GM19239 (cell line): ENCODE results near the gene MEA1.

Experiments
- DNase-seq: peaks from one replicate; pipeline ENCODE4 v3.0.0; 2011; ENCODE audit warnings: low spot score; ENCODE audit not compliant: insufficient read length
- FAIRE-seq: peaks from 2 replicates; lab custom pipeline; 2011; peaks lifted over from hg19 to GRCh38; lab: Jason Lieb, UNC

MEA1 gene

GRCh38 chr6:43040542-43041257 is 27.0 kb upstream of the MEA1 start:
- DNase-seq (no peak), FAIRE-seq (no peak)

DNA sequence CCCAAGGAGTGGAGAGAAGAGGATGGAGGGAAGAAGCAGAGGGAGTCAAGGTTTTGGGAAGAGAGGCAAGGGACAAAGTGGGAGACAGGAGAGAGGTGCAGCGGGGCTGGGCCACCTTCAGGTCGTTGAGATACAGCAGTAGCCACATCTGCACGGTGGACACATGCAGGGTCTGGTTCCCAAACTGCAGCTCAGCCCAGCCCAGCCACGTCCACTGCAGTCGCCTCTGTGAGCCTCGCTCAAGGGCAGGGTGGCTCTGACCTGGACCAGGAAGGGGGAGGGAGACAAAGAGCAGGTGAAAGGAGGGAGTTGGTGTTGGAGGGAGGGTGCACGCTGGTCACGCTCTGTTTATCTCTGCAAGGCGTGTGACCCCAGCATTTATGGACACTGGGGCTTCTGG is 25.0 kb upstream of the MEA1 start:
- no peak for FAIRE-seq

GRCh38 chr6:43037706-43038105 is 24.0 kb upstream of the MEA1 start:
- DNase-seq (no peak), FAIRE-seq (no peak)

More for the DNA sequence above, 25.0 kb upstream of the MEA1 start:
- no peak for DNase-seq

- DNase-seq (no peak), FAIRE-seq (no peak)
These were observed 23.5 kb upstream of the MEA1 start for GRCh38 chr6:43037197-43037596.

DNA sequence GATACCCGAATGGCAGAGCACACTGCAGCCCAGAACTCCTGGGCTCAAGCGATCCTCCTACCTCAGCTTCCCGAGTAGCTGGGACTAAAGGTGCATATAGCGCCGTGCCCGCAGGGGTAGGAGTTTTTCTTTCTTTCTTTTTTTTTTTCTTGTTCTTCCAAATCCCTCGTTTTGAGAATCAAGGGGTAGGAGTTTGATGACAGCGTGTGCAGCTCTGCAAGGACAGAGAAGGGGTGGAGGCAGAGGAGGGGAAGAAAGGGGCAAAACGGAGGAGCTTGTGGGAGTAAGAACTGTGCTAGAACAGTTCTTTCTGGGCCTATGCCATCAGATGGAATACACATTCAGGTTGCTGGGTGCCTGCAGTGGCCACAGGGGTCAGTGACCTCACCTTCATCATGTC is 23.0 kb upstream of the MEA1 start:
- FAIRE-seq (no peak), DNase-seq (no peak)

GRCh38 chr6:43035495-43036194 is 21.9 kb upstream of the MEA1 start:
- FAIRE-seq (no peak), DNase-seq (no peak)

GRCh38 chr6:43034190-43034525 is 20.4 kb upstream of the MEA1 start:
- no peak for FAIRE-seq
- no peak for DNase-seq

GRCh38 chr6:43033496-43034189 is 19.9 kb upstream of the MEA1 start:
- DNase-seq (no peak), FAIRE-seq (no peak)

GRCh38 chr6:43032326-43032725 is 18.6 kb upstream of the MEA1 start:
- no peak for DNase-seq
- FAIRE-seq = no peak

DNA sequence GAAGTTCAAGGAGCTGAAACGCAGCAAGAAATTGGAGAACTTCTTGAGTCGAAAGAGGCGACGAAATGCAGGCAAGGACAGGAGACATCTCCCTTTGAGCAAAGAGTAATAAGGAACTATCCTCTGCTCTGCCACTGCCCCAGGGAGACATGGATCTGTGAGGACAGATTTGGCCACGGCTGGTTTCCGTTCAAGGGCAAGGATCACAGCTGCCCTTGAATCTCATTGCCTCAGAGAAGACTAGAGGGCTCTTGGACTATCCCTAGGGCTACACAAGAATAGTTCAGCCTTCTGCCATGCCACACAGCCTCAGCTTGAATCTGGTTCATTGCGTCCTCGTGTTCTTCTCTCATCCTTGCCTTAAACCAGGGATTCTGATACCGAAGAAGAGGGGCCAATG is 15.4 kb upstream of the MEA1 start:
- DNase-seq (no peak), FAIRE-seq (no peak)

DNA sequence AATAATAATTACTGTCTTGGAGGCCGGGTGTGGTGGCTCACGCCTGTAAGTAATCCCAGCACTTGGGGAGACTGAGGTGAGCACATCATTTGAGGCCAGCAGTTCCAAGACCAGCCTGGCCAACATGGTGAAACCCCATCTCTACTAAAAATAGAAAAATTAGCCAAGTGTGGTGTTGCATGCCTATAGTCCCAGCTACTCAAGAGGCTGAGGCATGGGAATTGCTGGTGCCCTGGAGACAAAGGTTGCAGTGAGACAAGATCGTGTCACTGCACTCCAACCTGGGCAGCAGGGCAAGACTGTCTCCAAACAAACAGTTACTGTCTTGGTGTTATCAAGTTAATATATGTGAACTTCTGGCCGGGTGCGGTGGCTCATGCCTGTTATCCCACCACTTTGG is 12.6 kb upstream of the MEA1 start:
- DNase-seq (no peak), FAIRE-seq (no peak)

- no peak for FAIRE-seq
These were observed 10.7 kb upstream of the MEA1 start for GRCh38 chr6:43024436-43024835.

DNA sequence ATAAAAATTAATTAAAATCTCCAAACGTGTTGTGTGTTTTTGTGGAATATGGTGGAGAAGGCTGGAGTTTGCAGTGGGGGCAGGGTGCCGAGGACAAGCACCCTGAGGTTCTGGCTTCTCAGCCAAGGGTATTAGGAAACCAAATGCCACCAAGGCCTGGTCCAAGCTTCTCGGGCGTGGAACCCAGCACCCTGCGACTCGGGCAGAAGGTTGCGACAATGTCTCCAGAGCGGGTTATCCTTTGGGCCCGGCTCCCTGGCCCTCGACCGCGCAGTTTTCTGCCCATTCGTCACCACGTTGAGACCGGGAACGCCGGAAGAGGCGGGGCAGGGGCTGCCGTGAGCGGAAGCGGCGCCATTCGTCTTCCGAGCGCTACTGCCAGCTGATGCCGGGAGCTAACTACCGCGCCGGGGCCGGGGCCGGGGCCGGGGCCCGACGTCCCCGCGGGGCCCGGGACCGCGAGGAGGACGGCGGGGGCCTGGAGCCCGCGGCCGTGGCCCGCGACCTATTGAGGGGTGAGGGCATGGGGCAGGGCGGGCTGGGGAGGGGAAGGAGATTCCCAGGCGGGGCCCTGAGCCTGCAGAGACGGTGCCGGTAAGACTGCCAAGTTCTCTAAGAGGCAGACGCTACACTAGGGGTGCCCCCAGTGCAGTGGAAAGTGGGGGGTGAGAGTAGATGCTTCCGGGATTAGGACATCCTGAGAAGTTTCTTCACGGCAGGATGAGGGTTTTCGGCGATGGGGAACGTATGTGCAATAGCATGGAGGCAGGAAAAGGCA is 7.7 kb upstream of the MEA1 start, which contains the start of gene RRP36:
RRP36 (plus strand) TSS at position 354 of the 778 bp plus-strand sequence; CDS start at position 386, 32 bp downstream.
- FAIRE-seq = peak; percentile 49
- DNase-seq = peak; percentile 82

More at GRCh38 chr6:43024436-43024835, 10.7 kb upstream of the MEA1 start:
- no peak for DNase-seq

GRCh38 chr6:43020847-43021246 is 7.1 kb upstream of the MEA1 start:
- no peak for DNase-seq
- FAIRE-seq = no peak

DNA sequence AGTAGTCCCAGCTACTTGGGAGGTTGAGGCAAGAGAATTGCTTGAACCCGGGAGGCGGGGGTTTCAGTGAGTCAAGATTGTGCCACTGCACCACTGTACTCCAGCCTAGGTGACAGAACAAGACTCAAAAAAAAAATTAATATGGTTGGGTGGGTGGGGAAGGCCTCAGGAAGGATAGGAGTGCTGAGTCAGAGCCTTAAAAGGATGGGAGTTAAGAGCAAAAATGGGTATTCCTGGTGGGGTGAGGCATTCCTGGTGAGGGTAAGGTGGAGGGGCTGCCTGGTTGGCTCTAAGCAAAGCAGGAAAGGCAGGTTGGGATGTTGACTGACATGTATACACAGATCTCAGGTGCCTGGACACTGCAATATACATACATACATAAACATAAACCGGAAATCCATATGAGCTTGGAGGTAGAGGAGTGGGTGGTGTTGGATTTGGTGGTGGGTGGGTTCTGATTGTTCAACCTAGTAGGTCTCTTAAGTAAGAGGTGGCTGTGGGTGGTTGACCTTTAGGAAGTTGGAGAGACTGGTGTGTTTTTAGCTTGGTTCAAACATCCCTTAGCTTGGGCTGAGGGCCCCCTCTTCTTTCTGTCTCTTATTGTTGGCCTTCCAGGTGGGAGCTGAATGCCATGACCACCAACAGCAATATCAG is 6.4 kb upstream of the MEA1 start:
- FAIRE-seq = no peak
- DNase-seq = no peak

- FAIRE-seq (no peak), DNase-seq (no peak)
These were observed 5.4 kb upstream of the MEA1 start for GRCh38 chr6:43019152-43019551.

DNA sequence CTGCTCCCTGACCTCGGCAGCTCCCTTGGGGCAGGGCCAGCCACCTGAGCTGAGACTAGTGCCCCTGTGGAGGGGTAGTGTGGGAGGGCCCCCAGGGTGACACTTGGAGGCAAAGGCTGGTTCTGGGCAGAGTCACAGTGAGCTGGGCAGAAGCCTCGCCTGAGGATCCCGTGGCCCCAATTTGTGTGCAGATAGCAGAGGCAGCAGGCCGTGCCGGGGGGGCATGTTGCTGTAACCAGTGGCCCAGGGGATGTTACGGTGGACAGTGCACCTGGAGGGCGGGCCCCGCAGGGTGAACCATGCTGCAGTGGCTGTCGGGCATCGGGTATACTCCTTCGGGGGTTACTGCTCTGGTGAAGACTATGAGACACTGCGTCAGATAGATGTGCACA is 3.2 kb upstream of the MEA1 start:
- DNase-seq (no peak), FAIRE-seq (no peak)

DNA sequence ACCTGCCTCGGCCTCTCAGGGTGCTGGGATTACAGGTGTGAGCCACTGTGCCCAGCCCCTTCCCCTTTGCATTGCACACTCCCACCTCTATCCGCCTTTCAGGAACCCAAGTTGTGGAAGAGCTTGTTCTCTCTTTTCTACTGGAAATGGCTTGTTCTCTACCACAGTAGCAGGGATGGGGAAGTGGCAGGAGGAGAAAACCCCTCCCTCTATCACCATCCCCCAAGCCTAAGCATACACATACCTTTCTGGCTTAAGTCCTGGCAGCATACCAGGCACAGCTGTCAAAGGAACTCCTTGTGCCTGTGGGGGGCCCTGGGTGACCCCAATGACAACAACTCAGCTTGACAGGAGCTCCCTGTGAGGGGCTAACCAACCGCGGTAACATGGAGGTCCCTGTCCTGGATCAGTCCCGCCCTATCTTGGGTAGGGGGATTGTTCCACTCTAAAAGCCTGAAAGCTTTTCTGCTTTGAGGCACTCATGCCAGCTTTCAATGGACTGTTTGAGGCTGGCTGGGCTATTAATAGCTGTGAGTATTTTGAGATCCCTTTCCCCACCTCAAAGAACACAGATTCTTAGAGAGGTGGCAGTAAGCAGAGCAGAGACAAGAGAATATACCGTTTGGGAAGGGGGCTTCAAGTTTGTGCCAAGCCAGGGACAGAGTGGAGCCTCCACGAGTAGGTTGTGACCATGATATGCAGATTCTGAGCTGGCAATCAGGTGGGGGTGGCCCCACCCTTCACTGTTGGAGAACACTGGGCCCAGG is 2.6 kb upstream of the MEA1 start:
- FAIRE-seq (no peak), DNase-seq (no peak)

DNA sequence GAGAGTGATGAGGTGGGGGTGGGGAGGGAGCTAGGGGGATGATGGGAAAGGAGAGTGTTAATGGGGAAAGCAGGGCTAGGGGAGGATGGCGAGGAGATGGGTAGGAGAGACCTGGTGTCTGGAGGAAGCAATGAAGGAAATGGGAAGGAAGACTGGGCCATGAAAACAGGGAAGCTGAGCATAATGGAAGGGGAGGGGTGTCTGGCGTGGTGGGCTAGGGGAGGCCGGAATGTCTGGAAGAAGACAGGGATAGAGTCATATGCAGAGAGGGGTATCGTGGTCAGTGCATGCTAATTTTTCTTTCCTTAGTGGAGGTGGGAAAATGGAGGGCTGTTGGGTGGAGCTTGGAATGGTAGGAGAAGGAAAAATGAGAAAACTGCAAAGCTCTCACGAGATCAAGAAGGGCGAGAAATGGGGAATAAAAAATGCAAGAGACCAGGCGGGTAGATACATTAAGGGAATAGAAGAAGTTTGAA is 726 bp upstream of the MEA1 start:
- DNase-seq (no peak), FAIRE-seq (no peak)
